Type B pancreatic cell (in vitro differentiated cells): ENCODE measurements around the gene ZNF473. TPM values are rescaled to one million over a fixed set of nuclear protein-coding genes. Genes with fewer than 3 reads are reported as not detected.

Source experiments
- DNase-seq: peaks from one replicate; pipeline ENCODE4 v3.0.0; 2021; ENCODE audit warnings: mixed read lengths; ENCODE audit not compliant: unreplicated experiment; ENCODE audit errors: extremely low spot score
- H3K27ac Mint-ChIP-seq: 2 replicates; pipeline ENCODE4 v1.8.0; 2021; ENCODE audit warnings: mild to moderate bottlenecking, mixed read lengths
- H3K27me3 Mint-ChIP-seq: 2 replicates; pipeline ENCODE4 v1.8.0; 2021; ENCODE audit warnings: mixed read lengths
- H3K36me3 Mint-ChIP-seq: 2 replicates; pipeline ENCODE4 v1.8.0; 2021; ENCODE audit warnings: mixed read lengths
- H3K4me1 Mint-ChIP-seq: one replicate; pipeline ENCODE4 v1.8.0; 2021; ENCODE audit warnings: mixed read lengths; ENCODE audit not compliant: unreplicated experiment
- H3K4me3 Mint-ChIP-seq: 2 replicates; pipeline ENCODE4 v1.8.0; 2021; ENCODE audit warnings: mild to moderate bottlenecking, mixed read lengths
- H3K9me3 Mint-ChIP-seq: 2 replicates; pipeline ENCODE4 v1.8.0; 2021; ENCODE audit warnings: mixed read lengths
- total RNA-seq: library from RNA; stranded (reverse); gene quantifications from 2 replicates; pipeline ENCODE4 v1.2.1, GENCODE V29; 2021; ENCODE audit warnings: low replicate concordance
- TF ChIP-seq, protein P1 (sequence below): fragments of 200-600 bp; sonication (generic); conservative IDR thresholded peaks from 2 replicates; pipeline ENCODE4 v1.5.0; 2021; ENCODE audit warnings: antibody characterized with exemption, mild to moderate bottlenecking

Gene ZNF473
- total RNA-seq, 1 donor from 2014 or later: 14.3 TPM

DNA sequence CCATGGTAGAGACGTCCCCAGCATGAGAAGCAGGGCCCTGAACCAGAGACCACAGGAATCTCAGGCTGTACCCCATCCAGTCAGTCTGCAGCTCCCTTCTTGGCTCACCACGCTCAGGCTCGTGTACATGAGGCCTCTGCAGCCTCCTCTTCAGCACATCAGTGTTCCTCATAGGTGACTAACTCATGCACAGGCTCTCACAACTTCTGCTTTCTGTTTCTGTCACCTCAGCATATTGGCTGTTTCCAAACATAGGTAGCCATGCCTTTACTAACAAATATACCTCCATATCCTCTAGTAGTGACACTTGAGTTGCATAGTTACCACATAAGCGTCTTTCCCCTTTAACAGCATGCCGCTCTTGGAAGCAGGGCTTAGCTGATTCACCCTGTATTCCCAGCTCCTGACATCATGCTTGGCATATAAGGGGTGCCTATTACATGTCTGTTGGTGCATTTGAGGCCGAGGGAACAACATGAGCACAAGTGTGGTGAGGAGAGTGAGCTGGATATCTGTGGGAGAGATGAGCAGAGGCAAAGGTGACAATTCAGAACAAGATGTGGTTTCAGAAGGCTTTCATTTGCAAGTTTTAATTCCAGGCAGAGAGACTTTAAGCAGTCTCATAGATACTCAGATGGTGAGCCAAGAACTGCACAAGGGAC, 16.7 kb downstream of the ZNF473 start:
- Mint-ChIP-seq H3K4me3 (no peak overlapping the region), H3K9me3 (peaks cover 28% of the 10 kb centered on the region), H3K36me3 (peaks cover 76% of the 10 kb centered on the region), H3K4me1 (no peaks in the 10 kb centered on the region), H3K27me3 (no peaks in the 10 kb centered on the region), H3K27ac (no peak overlapping the region)
- no peak for DNase-seq
- TF ChIP-seq, protein P1, sequence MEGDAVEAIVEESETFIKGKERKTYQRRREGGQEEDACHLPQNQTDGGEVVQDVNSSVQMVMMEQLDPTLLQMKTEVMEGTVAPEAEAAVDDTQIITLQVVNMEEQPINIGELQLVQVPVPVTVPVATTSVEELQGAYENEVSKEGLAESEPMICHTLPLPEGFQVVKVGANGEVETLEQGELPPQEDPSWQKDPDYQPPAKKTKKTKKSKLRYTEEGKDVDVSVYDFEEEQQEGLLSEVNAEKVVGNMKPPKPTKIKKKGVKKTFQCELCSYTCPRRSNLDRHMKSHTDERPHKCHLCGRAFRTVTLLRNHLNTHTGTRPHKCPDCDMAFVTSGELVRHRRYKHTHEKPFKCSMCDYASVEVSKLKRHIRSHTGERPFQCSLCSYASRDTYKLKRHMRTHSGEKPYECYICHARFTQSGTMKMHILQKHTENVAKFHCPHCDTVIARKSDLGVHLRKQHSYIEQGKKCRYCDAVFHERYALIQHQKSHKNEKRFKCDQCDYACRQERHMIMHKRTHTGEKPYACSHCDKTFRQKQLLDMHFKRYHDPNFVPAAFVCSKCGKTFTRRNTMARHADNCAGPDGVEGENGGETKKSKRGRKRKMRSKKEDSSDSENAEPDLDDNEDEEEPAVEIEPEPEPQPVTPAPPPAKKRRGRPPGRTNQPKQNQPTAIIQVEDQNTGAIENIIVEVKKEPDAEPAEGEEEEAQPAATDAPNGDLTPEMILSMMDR: no peak

DNA sequence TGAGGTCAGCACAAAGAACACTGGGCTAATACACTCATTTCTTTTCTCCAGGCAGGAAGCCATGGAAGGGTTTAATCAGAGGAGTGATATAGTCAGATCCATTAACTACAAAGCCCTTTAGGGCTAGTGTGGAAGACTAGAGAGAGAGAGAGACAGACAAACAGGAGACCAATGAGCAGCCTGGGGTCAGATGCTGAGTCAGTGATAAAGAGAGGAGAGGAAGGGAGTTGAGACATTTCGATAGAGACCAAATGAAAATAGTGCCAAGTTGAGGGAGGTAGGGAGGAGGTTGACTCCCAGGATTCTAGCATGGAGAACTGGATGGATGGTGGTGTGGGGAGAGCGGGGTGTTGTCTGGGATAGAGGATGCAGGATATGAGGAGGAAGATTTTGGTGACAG, 18.2 kb downstream of the ZNF473 start:
- no peak for DNase-seq
- H3K36me3 Mint-ChIP-seq: peaks cover 88% of the 10 kb centered on the region
- H3K27ac Mint-ChIP-seq: no peak overlapping the region
- H3K4me3 Mint-ChIP-seq: no peak overlapping the region
- no peaks in the 10 kb centered on the region for H3K4me1 Mint-ChIP-seq
- peaks cover 35% of the 10 kb centered on the region for H3K9me3 Mint-ChIP-seq
- H3K27me3 Mint-ChIP-seq: no peaks in the 10 kb centered on the region
- TF ChIP-seq, protein P1: no peak

DNA sequence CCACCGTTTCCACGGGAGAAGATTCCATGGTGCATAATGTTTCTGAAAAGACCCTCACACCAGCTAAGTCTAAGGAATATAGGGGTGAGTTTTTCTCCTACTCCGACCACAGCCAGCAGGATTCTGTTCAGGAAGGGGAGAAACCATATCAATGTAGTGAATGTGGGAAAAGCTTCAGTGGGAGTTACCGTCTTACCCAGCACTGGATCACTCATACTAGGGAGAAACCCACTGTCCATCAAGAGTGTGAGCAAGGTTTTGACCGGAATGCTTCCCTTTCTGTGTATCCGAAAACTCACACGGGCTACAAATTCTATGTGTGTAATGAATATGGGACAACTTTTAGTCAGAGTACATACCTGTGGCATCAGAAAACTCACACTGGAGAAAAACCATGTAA, 19.1 kb downstream of the ZNF473 start:
- H3K36me3 Mint-ChIP-seq: peaks cover 82% of the 10 kb centered on the region
- no peaks in the 10 kb centered on the region for H3K27me3 Mint-ChIP-seq
- H3K4me3 Mint-ChIP-seq: no peak overlapping the region
- peaks cover 35% of the 10 kb centered on the region for H3K9me3 Mint-ChIP-seq
- no peak overlapping the region for H3K27ac Mint-ChIP-seq
- TF ChIP-seq, protein P1: no peak
- H3K4me1 Mint-ChIP-seq: no peaks in the 10 kb centered on the region
- no peak for DNase-seq

DNA sequence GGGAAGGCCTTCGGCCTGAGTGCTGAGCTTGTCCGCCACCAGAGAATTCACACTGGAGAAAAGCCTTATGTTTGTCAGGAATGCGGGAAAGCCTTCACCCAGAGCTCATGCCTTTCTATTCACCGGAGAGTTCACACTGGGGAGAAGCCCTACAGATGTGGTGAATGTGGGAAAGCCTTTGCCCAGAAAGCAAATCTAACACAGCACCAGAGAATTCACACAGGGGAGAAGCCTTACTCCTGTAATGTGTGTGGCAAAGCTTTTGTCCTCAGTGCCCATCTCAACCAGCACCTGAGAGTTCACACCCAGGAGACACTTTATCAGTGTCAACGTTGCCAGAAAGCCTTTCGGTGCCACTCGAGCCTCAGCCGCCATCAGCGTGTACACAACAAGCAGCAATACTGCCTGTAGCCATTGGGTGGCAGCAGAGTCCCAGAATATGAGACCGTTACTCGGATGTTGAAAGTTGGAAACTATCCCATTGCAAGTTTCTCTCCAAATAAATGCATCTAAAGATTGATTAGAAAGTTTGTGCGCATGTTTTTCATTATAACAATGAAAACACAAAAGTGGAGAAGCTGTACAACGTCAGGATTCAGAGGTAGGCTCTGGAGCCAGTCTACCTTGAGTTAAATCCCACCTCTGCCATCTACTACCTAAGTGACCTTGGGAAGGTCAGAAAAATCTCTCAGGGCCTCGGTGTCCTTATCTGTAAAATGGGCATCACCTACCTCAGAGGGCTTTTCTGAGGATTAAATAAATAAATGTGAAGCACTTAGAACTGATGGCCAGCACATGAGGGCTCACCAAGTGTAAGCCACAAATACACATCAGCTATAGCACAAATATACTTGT, 21.1 kb downstream of the ZNF473 start:
- peaks cover 5% of the 10 kb centered on the region for H3K4me1 Mint-ChIP-seq
- no peak overlapping the region for H3K27ac Mint-ChIP-seq

DNA sequence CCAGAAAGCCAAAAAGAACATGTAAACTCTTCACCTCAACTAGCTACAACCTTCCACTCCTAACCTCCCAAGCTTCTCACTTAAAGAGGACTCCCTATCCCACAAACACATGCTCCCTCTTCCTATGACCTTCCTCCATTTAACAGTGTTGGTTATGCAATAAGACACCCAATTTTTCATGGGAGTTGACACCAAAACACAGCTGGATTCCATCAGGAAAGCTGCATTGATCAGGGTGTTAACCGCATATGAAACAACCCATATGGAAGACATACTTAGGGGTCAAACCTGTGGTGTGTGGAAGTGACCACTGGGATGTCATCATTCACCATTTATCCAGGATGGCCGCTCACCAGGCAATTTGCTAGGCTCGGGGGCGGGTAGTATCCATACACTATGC, 21.9 kb downstream of the ZNF473 start:
- H3K9me3 Mint-ChIP-seq: peaks cover 33% of the 10 kb centered on the region
- H3K4me1 Mint-ChIP-seq: peaks cover 5% of the 10 kb centered on the region
- no peak overlapping the region for H3K4me3 Mint-ChIP-seq
- no peaks in the 10 kb centered on the region for H3K27me3 Mint-ChIP-seq
- TF ChIP-seq, protein P1: no peak
- peaks cover 55% of the 10 kb centered on the region for H3K36me3 Mint-ChIP-seq
- DNase-seq: no peak
- H3K27ac Mint-ChIP-seq: no peak overlapping the region

More for the DNA sequence above, 21.1 kb downstream of the ZNF473 start:
- H3K27me3 Mint-ChIP-seq: no peaks in the 10 kb centered on the region
- peaks cover 63% of the 10 kb centered on the region for H3K36me3 Mint-ChIP-seq
- peaks cover 35% of the 10 kb centered on the region for H3K9me3 Mint-ChIP-seq
- TF ChIP-seq, protein P1: peak; percentile 75
- DNase-seq: no peak
- H3K4me3 Mint-ChIP-seq: no peak overlapping the region
